Thyroid gland (tissue), 4 donors: Measurements from ENCODE around the gene TRAK1.

ENCODE experiments used
- CTCF ChIP-seq, 6 experiments: fragments of 200-600 bp in 3 of 6; fragments of 450-650 bp in 3 of 6; sonication (generic) in 3 of 6; IDR thresholded peaks; one replicate each; pipeline ENCODE4 v1.5.1; 2016 to 2019; ENCODE audit warnings: antibody characterized with exemption in 6 of 6, mild to moderate bottlenecking in 2 of 6, inconsistent platforms in 1 of 6, moderate library complexity in 1 of 6
- POLR2A ChIP-seq, 2 donors: fragments of 450-650 bp; IDR thresholded peaks; one replicate each; pipeline ENCODE4 v1.6.1; 2017; ENCODE audit warnings: antibody characterized with exemption in 2 of 2, mild to moderate bottlenecking in 2 of 2, moderate library complexity in 1 of 2

GRCh38 chr3:42257007-42257406, 165.8 kb downstream of the TRAK1 start:
- no peak for TF ChIP-seq CTCF (IDR thresholded peaks at IDR 0.05)
- no peak for TF ChIP-seq POLR2A (IDR thresholded peaks at IDR 0.05)
